ENCODE measurements around the gene REPS2. TPM values are rescaled to one million over a fixed set of nuclear protein-coding genes. Genes with fewer than 3 reads are reported as not detected.

REPS2 gene
- total and polyA plus RNA-seq, 4 experiments from 2014 or later = 0.09 to 1.4 (median 0.61) TPM

GRCh38 chrX:17017134-17017533 lies 70.7 kb downstream of the REPS2 start:
- H3K4me1 ChIP-seq (ENCODE audit: insufficient read depth, low read length) = no peaks in the 10 kb centered on the region
- H3K9me3 ChIP-seq (ENCODE audit: control insufficient read depth in 1 of 2, low read length in 2 of 2) = no peaks in the 10 kb centered on the region
- no peaks in the 10 kb centered on the region for H3K36me3 Mint-ChIP-seq
- ChIA-PET CTCF (ENCODE audit: partially characterized antibody) (no interaction called here), POLR2A (ENCODE audit: partially characterized antibody) (no interaction called here)
- H3K4me1 Mint-ChIP-seq = no peaks in the 10 kb centered on the region
- intact Hi-C loops (cut with micrococcal nuclease) = no loop called here
- no peak overlapping the region for H3K27ac Mint-ChIP-seq
- H3K36me3 ChIP-seq (ENCODE audit: insufficient read depth, low read length) = no peaks in the 10 kb centered on the region
- H3K4me3 Mint-ChIP-seq = no peak overlapping the region
- no peak overlapping the region for H3K4me3 ChIP-seq (ENCODE audit: low read length in 2 of 2)
- no peak overlapping the region for H3K27ac ChIP-seq (ENCODE audit: low read depth, low read length)
- no peaks in the 10 kb centered on the region for H3K9me3 Mint-ChIP-seq
- H3K27me3 ChIP-seq (ENCODE audit: insufficient read depth, low read length) = no peaks in the 10 kb centered on the region
- no peak for DNase-seq
- H3K27me3 Mint-ChIP-seq = no peaks in the 10 kb centered on the region

- intact Hi-C loops (cut with micrococcal nuclease) = no loop called here
- Histone ChIP-seq H3K4me1 (ENCODE audit: insufficient read depth, low read length) (no peaks in the 10 kb centered on the region), H3K9me3 (ENCODE audit: control insufficient read depth in 1 of 2, low read length in 2 of 2) (no peaks in the 10 kb centered on the region), H3K4me3 (ENCODE audit: low read length in 2 of 2) (no peak overlapping the region), H3K27ac (ENCODE audit: low read depth, low read length) (no peak overlapping the region), H3K27me3 (ENCODE audit: insufficient read depth, low read length) (no peaks in the 10 kb centered on the region), H3K36me3 (ENCODE audit: insufficient read depth, low read length) (no peaks in the 10 kb centered on the region)
- Mint-ChIP-seq H3K27ac (no peak overlapping the region), H3K27me3 (no peaks in the 10 kb centered on the region), H3K4me3 (no peak overlapping the region), H3K36me3 (no peaks in the 10 kb centered on the region), H3K9me3 (no peaks in the 10 kb centered on the region), H3K4me1 (no peaks in the 10 kb centered on the region)
- DNase-seq = no peak
- ChIA-PET POLR2A (ENCODE audit: partially characterized antibody) (no interaction called here), CTCF (ENCODE audit: partially characterized antibody) (no interaction called here)
Measured at GRCh38 chrX:17020356-17020755, 73.9 kb downstream of the REPS2 start.

- POLR2A ChIA-PET (ENCODE audit: partially characterized antibody) = no interaction called here
- Histone ChIP-seq H3K4me3 (ENCODE audit: low read length in 2 of 2) (no peak overlapping the region), H3K36me3 (ENCODE audit: insufficient read depth, low read length) (no peaks in the 10 kb centered on the region), H3K27ac (ENCODE audit: low read depth, low read length) (no peak overlapping the region), H3K27me3 (ENCODE audit: insufficient read depth, low read length) (no peaks in the 10 kb centered on the region), H3K9me3 (ENCODE audit: control insufficient read depth in 1 of 2, low read length in 2 of 2) (no peaks in the 10 kb centered on the region), H3K4me1 (ENCODE audit: insufficient read depth, low read length) (no peaks in the 10 kb centered on the region)
- no peak overlapping the region for H3K4me3 Mint-ChIP-seq
- DNase-seq = no peak
- H3K9me3 Mint-ChIP-seq = no peaks in the 10 kb centered on the region
- H3K27ac Mint-ChIP-seq = no peak overlapping the region
- no peaks in the 10 kb centered on the region for H3K36me3 Mint-ChIP-seq
- CTCF ChIA-PET (ENCODE audit: partially characterized antibody) = no interaction called here
- no peaks in the 10 kb centered on the region for H3K4me1 Mint-ChIP-seq
- no peaks in the 10 kb centered on the region for H3K27me3 Mint-ChIP-seq
- intact Hi-C loops (cut with micrococcal nuclease) = no loop called here
Measured at GRCh38 chrX:17020851-17021821, 74.7 kb downstream of the REPS2 start.

GRCh38 chrX:17021851-17022604 lies 75.6 kb downstream of the REPS2 start:
- Histone ChIP-seq H3K36me3 (ENCODE audit: insufficient read depth, low read length) (no peaks in the 10 kb centered on the region), H3K9me3 (ENCODE audit: control insufficient read depth in 1 of 2, low read length in 2 of 2) (no peaks in the 10 kb centered on the region), H3K4me3 (ENCODE audit: low read length in 2 of 2) (no peak overlapping the region), H3K27me3 (ENCODE audit: insufficient read depth, low read length) (no peaks in the 10 kb centered on the region), H3K27ac (ENCODE audit: low read depth, low read length) (no peak overlapping the region), H3K4me1 (ENCODE audit: insufficient read depth, low read length) (no peaks in the 10 kb centered on the region)
- Mint-ChIP-seq H3K27ac (no peak overlapping the region), H3K27me3 (peaks cover 0 to under 1% of the 10 kb centered on the region in 2 donors), H3K4me1 (no peaks in the 10 kb centered on the region), H3K4me3 (no peak overlapping the region), H3K9me3 (peaks cover 0 to 1% (median 0%) of the 10 kb centered on the region in 8 donors), H3K36me3 (no peaks in the 10 kb centered on the region)
- no peak for DNase-seq
- POLR2A ChIA-PET (ENCODE audit: partially characterized antibody) = no interaction called here
- intact Hi-C loops (cut with micrococcal nuclease) = no loop called here
- CTCF ChIA-PET (ENCODE audit: partially characterized antibody) = no interaction called here

- DNase-seq = no peak
- no peak overlapping the region for H3K4me3 Mint-ChIP-seq
- no peaks in the 10 kb centered on the region for H3K36me3 Mint-ChIP-seq
- ChIA-PET POLR2A (ENCODE audit: partially characterized antibody) (no interaction called here), CTCF (ENCODE audit: partially characterized antibody) (no interaction called here)
- no peak overlapping the region for H3K27ac ChIP-seq (ENCODE audit: low read depth, low read length)
- H3K27me3 Mint-ChIP-seq = peaks cover 0 to 2% of the 10 kb centered on the region in 2 donors
- intact Hi-C loops (cut with micrococcal nuclease) = no loop called here
- no peaks in the 10 kb centered on the region for H3K9me3 ChIP-seq (ENCODE audit: control insufficient read depth in 1 of 2, low read length in 2 of 2)
- H3K36me3 ChIP-seq (ENCODE audit: insufficient read depth, low read length) = no peaks in the 10 kb centered on the region
- peaks cover 0 to 1% (median 0%) of the 10 kb centered on the region in 8 donors for H3K9me3 Mint-ChIP-seq
- H3K4me3 ChIP-seq (ENCODE audit: low read length in 2 of 2) = no peak overlapping the region
- no peaks in the 10 kb centered on the region for H3K4me1 ChIP-seq (ENCODE audit: insufficient read depth, low read length)
- H3K4me1 Mint-ChIP-seq = no peaks in the 10 kb centered on the region
- no peaks in the 10 kb centered on the region for H3K27me3 ChIP-seq (ENCODE audit: insufficient read depth, low read length)
- no peak overlapping the region for H3K27ac Mint-ChIP-seq
Measured at GRCh38 chrX:17023661-17024060, 77.2 kb downstream of the REPS2 start.

- ChIA-PET POLR2A (ENCODE audit: partially characterized antibody) (no interaction called here), CTCF (ENCODE audit: partially characterized antibody) (no interaction called here)
- no peak overlapping the region for H3K4me3 ChIP-seq (ENCODE audit: low read length in 2 of 2)
- no peak overlapping the region for H3K27ac Mint-ChIP-seq
- H3K27ac ChIP-seq (ENCODE audit: low read depth, low read length) = no peak overlapping the region
- H3K9me3 ChIP-seq (ENCODE audit: control insufficient read depth in 1 of 2, low read length in 2 of 2) = no peaks in the 10 kb centered on the region
- no peaks in the 10 kb centered on the region for H3K4me1 Mint-ChIP-seq
- H3K27me3 Mint-ChIP-seq = peaks cover 0 to 2% of the 10 kb centered on the region in 2 donors
- intact Hi-C loops (cut with micrococcal nuclease) = no loop called here
- H3K27me3 ChIP-seq (ENCODE audit: insufficient read depth, low read length) = no peaks in the 10 kb centered on the region
- no peak overlapping the region for H3K4me3 Mint-ChIP-seq
- H3K36me3 ChIP-seq (ENCODE audit: insufficient read depth, low read length) = no peaks in the 10 kb centered on the region
- peaks cover 0 to 1% (median 0%) of the 10 kb centered on the region in 8 donors for H3K9me3 Mint-ChIP-seq
- no peaks in the 10 kb centered on the region for H3K36me3 Mint-ChIP-seq
- DNase-seq = no peak
- H3K4me1 ChIP-seq (ENCODE audit: insufficient read depth, low read length) = no peaks in the 10 kb centered on the region
Measured at GRCh38 chrX:17024886-17025285, 78.4 kb downstream of the REPS2 start.

GRCh38 chrX:17025621-17026302 lies 79.3 kb downstream of the REPS2 start:
- ChIA-PET POLR2A (ENCODE audit: partially characterized antibody) (no interaction called here), CTCF (ENCODE audit: partially characterized antibody) (no interaction called here)
- Histone ChIP-seq H3K4me1 (ENCODE audit: insufficient read depth, low read length) (no peaks in the 10 kb centered on the region), H3K9me3 (ENCODE audit: control insufficient read depth in 1 of 2, low read length in 2 of 2) (no peaks in the 10 kb centered on the region), H3K4me3 (ENCODE audit: low read length in 2 of 2) (no peak overlapping the region), H3K27me3 (ENCODE audit: insufficient read depth, low read length) (no peaks in the 10 kb centered on the region), H3K27ac (ENCODE audit: low read depth, low read length) (no peak overlapping the region), H3K36me3 (ENCODE audit: insufficient read depth, low read length) (no peaks in the 10 kb centered on the region)
- no peaks in the 10 kb centered on the region for H3K4me1 Mint-ChIP-seq
- H3K9me3 Mint-ChIP-seq = peaks cover 0 to 1% (median 0%) of the 10 kb centered on the region in 8 donors
- H3K36me3 Mint-ChIP-seq = no peaks in the 10 kb centered on the region
- DNase-seq = no peak
- H3K4me3 Mint-ChIP-seq = no peak overlapping the region
- intact Hi-C loops (cut with micrococcal nuclease) = no loop called here
- H3K27ac Mint-ChIP-seq = no peak overlapping the region
- H3K27me3 Mint-ChIP-seq = peaks cover 2% of the 10 kb centered on the region in 2 donors
